Stimulated activated effector memory CD8-positive, alpha-beta T cell treated with anti-CD3 and anti-CD28 coated beads, Interleukin-12 subunit alpha, Interleukin-12 subunit beta, amount 100 ng/mL, for 72 hours (primary cell): ENCODE data around the gene CEL.

ENCODE experiments used
- ATAC-seq: fragments of 150-1000 bp; cut with Tn5 transposase; 2 replicates; pipeline ENCODE4 v1.10.0; 2021
- DNase-seq, 2 donors: peaks; one replicate each; pipeline ENCODE4 v3.0.0; 2021 to 2022; ENCODE audit warnings: low spot score in 2 of 2
- H3K27ac Mint-ChIP-seq: one replicate; pipeline ENCODE4 v1.8.0; 2022; ENCODE audit warnings: mild to moderate bottlenecking, mixed read lengths
- H3K36me3 Mint-ChIP-seq: one replicate; pipeline ENCODE4 v1.8.0; 2022; ENCODE audit warnings: mild to moderate bottlenecking, mixed read lengths
- H3K4me1 Mint-ChIP-seq: one replicate; pipeline ENCODE4 v1.8.0; 2022; ENCODE audit warnings: mixed read lengths
- H3K4me3 Mint-ChIP-seq: one replicate; pipeline ENCODE4 v1.8.0; 2022; ENCODE audit warnings: mild to moderate bottlenecking, mixed read lengths
- H3K9me3 Mint-ChIP-seq: one replicate; pipeline ENCODE4 v1.8.0; 2022; ENCODE audit warnings: mixed read lengths

CEL gene

GRCh38 chr9:133042676-133043075 is 19.1 kb upstream of the CEL start:
- ATAC-seq, result no peak
- H3K36me3 Mint-ChIP-seq, result peaks cover 60% of the 10 kb centered on the region
- H3K27ac Mint-ChIP-seq, result no peak overlapping the region
- peaks cover 19% of the 10 kb centered on the region for H3K4me1 Mint-ChIP-seq
- no peak overlapping the region for H3K4me3 Mint-ChIP-seq
- no peaks in the 10 kb centered on the region for H3K9me3 Mint-ChIP-seq
- DNase-seq, result no peak

GRCh38 chr9:133043449-133044035 is 18.2 kb upstream of the CEL start:
- Mint-ChIP-seq H3K27ac (no peak overlapping the region), H3K4me1 (peaks cover 13% of the 10 kb centered on the region), H3K36me3 (peaks cover 62% of the 10 kb centered on the region), H3K4me3 (no peak overlapping the region), H3K9me3 (no peaks in the 10 kb centered on the region)
- ATAC-seq (no peak), DNase-seq (no peak)

- no peak for DNase-seq
- Mint-ChIP-seq H3K4me1 (peaks cover 13% of the 10 kb centered on the region), H3K27ac (no peak overlapping the region), H3K9me3 (no peaks in the 10 kb centered on the region), H3K4me3 (no peak overlapping the region), H3K36me3 (peaks cover 65% of the 10 kb centered on the region)
- ATAC-seq, result no peak
Measured at GRCh38 chr9:133044125-133044524, 17.7 kb upstream of the CEL start.

GRCh38 chr9:133044661-133045060 is 17.1 kb upstream of the CEL start:
- ATAC-seq (peak; percentile 60), DNase-seq (no peak)
- peaks cover 70% of the 10 kb centered on the region for H3K36me3 Mint-ChIP-seq
- peaks cover 13% of the 10 kb centered on the region for H3K4me1 Mint-ChIP-seq
- no peak overlapping the region for H3K4me3 Mint-ChIP-seq
- no peak overlapping the region for H3K27ac Mint-ChIP-seq
- no peaks in the 10 kb centered on the region for H3K9me3 Mint-ChIP-seq

GRCh38 chr9:133045132-133045531 is 16.6 kb upstream of the CEL start:
- Mint-ChIP-seq H3K4me1 (peaks cover 13% of the 10 kb centered on the region), H3K27ac (no peak overlapping the region), H3K4me3 (no peak overlapping the region), H3K9me3 (no peaks in the 10 kb centered on the region), H3K36me3 (peaks cover 74% of the 10 kb centered on the region)
- ATAC-seq (no peak), DNase-seq (no peak)

GRCh38 chr9:133046196-133046899 is 15.4 kb upstream of the CEL start:
- Mint-ChIP-seq H3K4me1 (peaks cover 10% of the 10 kb centered on the region), H3K36me3 (peaks cover 83% of the 10 kb centered on the region), H3K9me3 (no peaks in the 10 kb centered on the region), H3K27ac (peak overlapping the region; percentile 50), H3K4me3 (no peak overlapping the region)
- ATAC-seq, result no peak
- DNase-seq, result no peak

GRCh38 chr9:133046900-133047295 is 14.9 kb upstream of the CEL start:
- Mint-ChIP-seq H3K4me3 (no peak overlapping the region), H3K36me3 (peaks cover 87% of the 10 kb centered on the region), H3K9me3 (no peaks in the 10 kb centered on the region), H3K4me1 (peaks cover 7% of the 10 kb centered on the region), H3K27ac (no peak overlapping the region)
- no peak for DNase-seq
- ATAC-seq, result no peak

- DNase-seq (no peak), ATAC-seq (peak; percentile 66)
- Mint-ChIP-seq H3K9me3 (no peaks in the 10 kb centered on the region), H3K4me3 (no peak overlapping the region), H3K36me3 (peaks cover 85% of the 10 kb centered on the region), H3K27ac (no peak overlapping the region), H3K4me1 (peaks cover 7% of the 10 kb centered on the region)
Measured at GRCh38 chr9:133048595-133048994, 13.2 kb upstream of the CEL start.

GRCh38 chr9:133049043-133049442 is 12.7 kb upstream of the CEL start:
- Mint-ChIP-seq H3K36me3 (peaks cover 85% of the 10 kb centered on the region), H3K4me1 (peaks cover 7% of the 10 kb centered on the region), H3K9me3 (no peaks in the 10 kb centered on the region), H3K27ac (no peak overlapping the region), H3K4me3 (no peak overlapping the region)
- no peak for DNase-seq
- no peak for ATAC-seq

- Mint-ChIP-seq H3K27ac (no peak overlapping the region), H3K4me3 (no peak overlapping the region)
Measured at GRCh38 chr9:133050142-133050541, 11.6 kb upstream of the CEL start.

GRCh38 chr9:133050781-133051180 is 11.0 kb upstream of the CEL start:
- DNase-seq (no peak), ATAC-seq (no peak)
- H3K4me3 Mint-ChIP-seq, result no peak overlapping the region
- H3K9me3 Mint-ChIP-seq, result no peaks in the 10 kb centered on the region
- H3K4me1 Mint-ChIP-seq, result no peaks in the 10 kb centered on the region
- H3K36me3 Mint-ChIP-seq, result peaks cover 83% of the 10 kb centered on the region
- H3K27ac Mint-ChIP-seq, result no peak overlapping the region

More at GRCh38 chr9:133050142-133050541, 11.6 kb upstream of the CEL start:
- no peak for ATAC-seq
- peaks cover 83% of the 10 kb centered on the region for H3K36me3 Mint-ChIP-seq
- no peak for DNase-seq
- H3K9me3 Mint-ChIP-seq, result no peaks in the 10 kb centered on the region
- no peaks in the 10 kb centered on the region for H3K4me1 Mint-ChIP-seq

- Mint-ChIP-seq H3K4me3 (no peak overlapping the region), H3K36me3 (peaks cover 82% of the 10 kb centered on the region), H3K4me1 (no peaks in the 10 kb centered on the region), H3K27ac (no peak overlapping the region), H3K9me3 (no peaks in the 10 kb centered on the region)
- DNase-seq (no peak), ATAC-seq (no peak)
Measured at GRCh38 chr9:133051281-133051900, 10.4 kb upstream of the CEL start.

- Mint-ChIP-seq H3K4me3 (no peak overlapping the region), H3K9me3 (no peaks in the 10 kb centered on the region), H3K36me3 (peaks cover 80% of the 10 kb centered on the region), H3K27ac (no peak overlapping the region), H3K4me1 (no peaks in the 10 kb centered on the region)
- no peak for ATAC-seq
- no peak for DNase-seq
Measured at GRCh38 chr9:133051966-133052539, 9.7 kb upstream of the CEL start.

- DNase-seq, result no peak
- no peak overlapping the region for H3K4me3 Mint-ChIP-seq
- ATAC-seq, result no peak
- H3K36me3 Mint-ChIP-seq, result peaks cover 68% of the 10 kb centered on the region
- peaks cover 20% of the 10 kb centered on the region for H3K4me1 Mint-ChIP-seq
- H3K9me3 Mint-ChIP-seq, result no peaks in the 10 kb centered on the region
- H3K27ac Mint-ChIP-seq, result peak overlapping the region; percentile 32
Measured at GRCh38 chr9:133054194-133054890, 7.4 kb upstream of the CEL start.

- Mint-ChIP-seq H3K9me3 (no peaks in the 10 kb centered on the region), H3K27ac (no peak overlapping the region), H3K4me3 (no peak overlapping the region), H3K4me1 (peaks cover 26% of the 10 kb centered on the region), H3K36me3 (peaks cover 62% of the 10 kb centered on the region)
- DNase-seq, result no peak
- no peak for ATAC-seq
Measured at GRCh38 chr9:133054966-133055365, 6.8 kb upstream of the CEL start.
